A673 (cell line): Measurements from ENCODE around the gene TXN2. TPM values are rescaled to one million over a fixed set of nuclear protein-coding genes. Genes with fewer than 3 reads are reported as not detected.

Experiments
- BruUV-seq: library from RNA; stranded (reverse); fragments of 400-500 nt; replicated peaks from 2 replicates; lab custom pipeline; 2021; lab: Mats Ljungman, UMichigan
- CTCF ChIA-PET: fragments of 300-600 bp; sonication (Branson Sonifier 250); formaldehyde crosslinking; loops from one replicate; lab custom pipeline; 2022; ENCODE audit warnings: antibody characterized with exemption; lab: Charles Lee
- POLR2A ChIA-PET: fragments of 300-600 bp; sonication (Branson Sonifier 250); formaldehyde crosslinking; loops from one replicate; lab custom pipeline; 2022; ENCODE audit warnings: antibody characterized with exemption; ENCODE audit not compliant: low non-redundant PET; lab: Charles Lee
- DNase-seq: peaks from one replicate; pipeline ENCODE4 v3.0.0-alpha.2; 2015; ENCODE audit warnings: low spot score
- H3K27ac ChIP-seq: fragments of 200-600 bp; sonication (generic); 2 replicates; pipeline ENCODE4 v1.5.1; 2016; ENCODE audit warnings: mixed run types, low read depth, mild to moderate bottlenecking, mixed read lengths, antibody characterized with exemption, low read length; ENCODE audit not compliant: poor library complexity, severe bottlenecking
- H3K27me3 ChIP-seq: fragments of 200-600 bp; sonication (generic); replicated peaks from 2 replicates; pipeline ENCODE4 v1.6.1; 2017; ENCODE audit warnings: mixed run types, low read depth, mild to moderate bottlenecking, mixed read lengths, antibody characterized with exemption, low read length; ENCODE audit not compliant: insufficient read depth, poor library complexity
- H3K36me3 ChIP-seq: fragments of 200-600 bp; sonication (generic); 2 replicates; pipeline ENCODE4 v1.6.1; 2016; ENCODE audit warnings: mixed run types, mild to moderate bottlenecking, mixed read lengths, antibody characterized with exemption, low read length; ENCODE audit not compliant: insufficient read depth, poor library complexity, severe bottlenecking
- H3K4me1 ChIP-seq: fragments of 200-600 bp; sonication (generic); 2 replicates; pipeline ENCODE4 v1.6.1; 2017; ENCODE audit warnings: mixed run types, mild to moderate bottlenecking, mixed read lengths, antibody characterized with exemption, low read length; ENCODE audit not compliant: insufficient read depth, poor library complexity, severe bottlenecking
- H3K4me3 ChIP-seq: fragments of 200-600 bp; sonication (generic); 2 replicates; pipeline ENCODE4 v1.5.1; 2016; ENCODE audit warnings: low read depth, mixed run types, mild to moderate bottlenecking, mixed read lengths, low read length; ENCODE audit not compliant: poor library complexity, severe bottlenecking
- H3K9me3 ChIP-seq: fragments of 200-600 bp; sonication (generic); 2 replicates; pipeline ENCODE4 v1.6.1; 2016; ENCODE audit warnings: mixed run types, low read depth, mild to moderate bottlenecking, mixed read lengths, antibody characterized with exemption, low read length; ENCODE audit not compliant: poor library complexity, severe bottlenecking
- EZH2 ChIP-seq: fragments of 200-600 bp; sonication (generic); IDR thresholded peaks from 2 replicates; pipeline ENCODE4 v1.6.1; 2017; ENCODE audit warnings: borderline replicate concordance, low read depth, mild to moderate bottlenecking, mixed read lengths, antibody characterized with exemption, low read length; ENCODE audit not compliant: poor library complexity, severe bottlenecking
- intact Hi-C: fragments of 100-400 bp; cut with micrococcal nuclease; formaldehyde crosslinking; loops from one replicate; pipeline ENCODE4 v1.10.0; 2022; ENCODE audit not compliant: unreplicated experiment
- total RNA-seq: library from RNA; stranded (reverse); gene quantifications from 2 replicates; pipeline ENCODE4 v1.2.3, GENCODE V29; 2021
- TF ChIP-seq, protein P1 (sequence below): fragments of 300-800, 200-600 bp; sonication (generic); conservative IDR thresholded peaks from 2 replicates; pipeline ENCODE4 v1.5.1; 2017; ENCODE audit warnings: low read depth, mild to moderate bottlenecking, antibody characterized with exemption, low read length, moderate library complexity, mixed read lengths

TXN2 gene
- total RNA-seq, 1 experiment from 2014 or later: 85.4 TPM

GRCh38 chr22:36493690-36494110 lies 12.3 kb upstream of the TXN2 start:
- Histone ChIP-seq H3K4me3 (no peak overlapping the region), H3K9me3 (no peaks in the 10 kb centered on the region), H3K36me3 (peaks cover 67% of the 10 kb centered on the region), H3K27me3 (no peaks in the 10 kb centered on the region), H3K27ac (no peak overlapping the region), H3K4me1 (no peaks in the 10 kb centered on the region)
- no peak for DNase-seq
- POLR2A ChIA-PET: no interaction called here
- CTCF ChIA-PET: no interaction called here
- BruUV-seq: no TSS peak
- intact Hi-C loops: no loop called here
- TF ChIP-seq EZH2: no peak
- TF ChIP-seq, protein P1, sequence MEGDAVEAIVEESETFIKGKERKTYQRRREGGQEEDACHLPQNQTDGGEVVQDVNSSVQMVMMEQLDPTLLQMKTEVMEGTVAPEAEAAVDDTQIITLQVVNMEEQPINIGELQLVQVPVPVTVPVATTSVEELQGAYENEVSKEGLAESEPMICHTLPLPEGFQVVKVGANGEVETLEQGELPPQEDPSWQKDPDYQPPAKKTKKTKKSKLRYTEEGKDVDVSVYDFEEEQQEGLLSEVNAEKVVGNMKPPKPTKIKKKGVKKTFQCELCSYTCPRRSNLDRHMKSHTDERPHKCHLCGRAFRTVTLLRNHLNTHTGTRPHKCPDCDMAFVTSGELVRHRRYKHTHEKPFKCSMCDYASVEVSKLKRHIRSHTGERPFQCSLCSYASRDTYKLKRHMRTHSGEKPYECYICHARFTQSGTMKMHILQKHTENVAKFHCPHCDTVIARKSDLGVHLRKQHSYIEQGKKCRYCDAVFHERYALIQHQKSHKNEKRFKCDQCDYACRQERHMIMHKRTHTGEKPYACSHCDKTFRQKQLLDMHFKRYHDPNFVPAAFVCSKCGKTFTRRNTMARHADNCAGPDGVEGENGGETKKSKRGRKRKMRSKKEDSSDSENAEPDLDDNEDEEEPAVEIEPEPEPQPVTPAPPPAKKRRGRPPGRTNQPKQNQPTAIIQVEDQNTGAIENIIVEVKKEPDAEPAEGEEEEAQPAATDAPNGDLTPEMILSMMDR: no peak

DNA sequence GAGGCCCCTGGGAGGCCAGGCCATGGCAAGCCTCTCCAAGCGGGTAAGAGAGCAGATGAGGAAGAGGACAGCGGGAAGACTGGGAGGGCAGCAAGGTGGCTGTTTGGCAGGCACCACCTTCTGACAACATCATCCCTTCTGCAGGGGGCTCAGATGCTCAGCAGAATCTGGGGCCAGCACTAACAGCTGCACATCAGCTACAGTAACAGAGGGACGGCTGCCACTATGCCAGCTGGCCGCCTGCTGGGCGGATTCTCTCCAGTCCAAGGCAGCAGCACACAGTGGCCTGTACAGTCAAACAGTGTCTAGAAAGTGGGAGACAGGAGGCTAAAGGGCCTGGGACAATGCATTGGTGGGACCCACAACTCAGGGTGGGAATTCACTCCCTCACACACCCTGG lies 10.7 kb upstream of the TXN2 start:
- BruUV-seq: no TSS peak
- Histone ChIP-seq H3K36me3 (peaks cover 58% of the 10 kb centered on the region), H3K27me3 (no peaks in the 10 kb centered on the region), H3K27ac (no peak overlapping the region), H3K9me3 (no peaks in the 10 kb centered on the region), H3K4me1 (no peaks in the 10 kb centered on the region), H3K4me3 (no peak overlapping the region)
- DNase-seq: no peak
- intact Hi-C loops: no loop called here
- POLR2A ChIA-PET: no interaction called here
- CTCF ChIA-PET: no interaction called here
- TF ChIP-seq, protein P1: no peak
- TF ChIP-seq EZH2: no peak

GRCh38 chr22:36491155-36491554 lies 9.7 kb upstream of the TXN2 start:
- POLR2A ChIA-PET: interaction anchor here (0.7 kb wide), 2 partner anchors 20 to 212 kb away, joined by 5 read pairs; no protein-coding TSS in a partner anchor
- H3K36me3 ChIP-seq: peaks cover 59% of the 10 kb centered on the region
- H3K9me3 ChIP-seq: no peaks in the 10 kb centered on the region
- intact Hi-C loops: no loop called here
- H3K27me3 ChIP-seq: no peaks in the 10 kb centered on the region
- no peak overlapping the region for H3K4me3 ChIP-seq
- TF ChIP-seq, protein P1: no peak
- TF ChIP-seq EZH2: no peak
- no peak for DNase-seq
- no peak overlapping the region for H3K27ac ChIP-seq
- no peaks in the 10 kb centered on the region for H3K4me1 ChIP-seq
- BruUV-seq: no TSS peak
- CTCF ChIA-PET: no interaction called here
